Smooth muscle cell (in vitro differentiated cells): ENCODE data around the gene ZNF394. TPM values are rescaled to one million over a fixed set of nuclear protein-coding genes. Genes with fewer than 3 reads are reported as not detected.

Experiments used
- DNase-seq: peaks from one replicate; lab custom pipeline; 2025; ENCODE audit not compliant: unreplicated experiment; lab: John Stamatoyannopoulos, UW
- H2AFZ ChIP-seq: fragments of 200-600 bp; sonication (generic); 2 replicates; pipeline ENCODE4 v1.6.0; 2016; ENCODE audit warnings: antibody characterized with exemption, low read depth, mild to moderate bottlenecking
- H3F3A ChIP-seq: fragments of 200-600 bp; sonication (generic); 2 replicates; pipeline ENCODE4 v1.6.0; 2017; ENCODE audit warnings: antibody characterized with exemption, low read depth
- H3K27ac ChIP-seq: fragments of 200-600 bp; sonication (generic); 2 replicates; pipeline ENCODE4 v1.5.1; 2016; ENCODE audit warnings: low read depth, mild to moderate bottlenecking
- H3K27me3 ChIP-seq: fragments of 200-600 bp; sonication (generic); 2 replicates; pipeline ENCODE4 v1.6.1; 2016; ENCODE audit warnings: low read depth, mild to moderate bottlenecking
- H3K36me3 ChIP-seq: fragments of 200-600 bp; sonication (generic); 2 replicates; pipeline ENCODE4 v1.5.1; 2016; ENCODE audit warnings: low read depth
- H3K4me1 ChIP-seq: fragments of 200-600 bp; sonication (generic); 2 replicates; pipeline ENCODE4 v1.5.1; 2016; ENCODE audit warnings: low read depth
- H3K4me2 ChIP-seq: fragments of 200-600 bp; sonication (generic); 2 replicates; pipeline ENCODE4 v1.6.0; 2016; ENCODE audit warnings: mild to moderate bottlenecking
- H3K4me3 ChIP-seq: fragments of 200-600 bp; sonication (generic); 2 replicates; pipeline ENCODE4 v1.5.1; 2016; ENCODE audit warnings: mild to moderate bottlenecking
- H3K79me2 ChIP-seq: fragments of 200-600 bp; sonication (generic); 2 replicates; pipeline ENCODE4 v1.6.0; 2016; ENCODE audit warnings: low read depth, mild to moderate bottlenecking
- H3K9ac ChIP-seq: fragments of 200-600 bp; sonication (generic); 2 replicates; pipeline ENCODE4 v1.6.0; 2016; ENCODE audit warnings: low read depth
- H3K9me3 ChIP-seq: fragments of 200-600 bp; sonication (generic); replicated peaks from 2 replicates; pipeline ENCODE4 v1.5.1; 2016; ENCODE audit warnings: low read depth
- H4K20me1 ChIP-seq: fragments of 200-600 bp; sonication (generic); 2 replicates; pipeline ENCODE4 v1.6.0; 2016; ENCODE audit warnings: low read depth
- CTCF ChIP-seq: fragments of 200-600 bp; sonication (generic); IDR thresholded peaks from 2 replicates; pipeline ENCODE4 v1.5.1; 2017; ENCODE audit warnings: borderline replicate concordance, mild to moderate bottlenecking, antibody characterized with exemption; ENCODE audit not compliant: insufficient read depth, poor library complexity, severe bottlenecking
- WGBS: methylation state at CpG from one replicate; pipeline ENCODE4 v1.1.7; 2016; ENCODE audit warnings: low lambda C conversion rate; 5-methylcytosine and 5-hydroxymethylcytosine counted together
- polyA plus RNA-seq: library from polyadenylated mRNA; unstranded; fragments of >200 nt; fragmentation: Nextera tagmentation; extraction: Ambion mirVana; gene quantifications from 2 replicates; pipeline ENCODE4 v1.2.1, GENCODE V29; 2016
- total RNA-seq: library from RNA; depleted of rRNA; stranded (reverse); fragments of >200 nt; gene quantifications from 2 replicates; pipeline ENCODE4 v1.2.3, GENCODE V29; 2014

The ZNF394 gene
- total and polyA plus RNA-seq, 2 experiments from 2014 or later = 13.2 to 27.7 TPM

- Histone ChIP-seq H3F3A (peaks cover 1% of the 10 kb centered on the region), H3K4me2 (no peak overlapping the region), H3K9me3 (no peaks in the 10 kb centered on the region), H3K9ac (no peak overlapping the region), H2AFZ (no peak overlapping the region), H3K27me3 (no peaks in the 10 kb centered on the region), H3K79me2 (no peaks in the 10 kb centered on the region), H3K36me3 (peaks cover 5% of the 10 kb centered on the region), H3K4me3 (no peak overlapping the region), H4K20me1 (peaks cover 26% of the 10 kb centered on the region), H3K4me1 (no peaks in the 10 kb centered on the region), H3K27ac (no peak overlapping the region)
- 95% methylated on average over 8 of the region's 8 CpGs for WGBS
- TF ChIP-seq CTCF = no peak
- DNase-seq = no peak
Observed at GRCh38 chr7:99451936-99452335, 48.1 kb downstream of the ZNF394 start.

GRCh38 chr7:99449326-99449725, 50.8 kb downstream of the ZNF394 start:
- DNase-seq = no peak
- H4K20me1 ChIP-seq = peaks cover 19% of the 10 kb centered on the region
- no peak overlapping the region for H3K4me2 ChIP-seq
- no peak overlapping the region for H3K27ac ChIP-seq
- H3K9me3 ChIP-seq = no peaks in the 10 kb centered on the region
- no peaks in the 10 kb centered on the region for H3K27me3 ChIP-seq
- no peak for TF ChIP-seq CTCF
- no peak overlapping the region for H3K9ac ChIP-seq
- peaks cover 5% of the 10 kb centered on the region for H3K36me3 ChIP-seq
- 97% methylated on average over 5 of the region's 5 CpGs for WGBS
- H3F3A ChIP-seq = no peaks in the 10 kb centered on the region
- H3K79me2 ChIP-seq = no peaks in the 10 kb centered on the region
- no peak overlapping the region for H3K4me3 ChIP-seq
- no peak overlapping the region for H2AFZ ChIP-seq
- H3K4me1 ChIP-seq = no peaks in the 10 kb centered on the region

- Histone ChIP-seq H3K9me3 (no peaks in the 10 kb centered on the region), H3K4me1 (no peaks in the 10 kb centered on the region), H4K20me1 (peaks cover 19% of the 10 kb centered on the region), H3K27ac (no peak overlapping the region), H3K4me3 (no peak overlapping the region), H3K79me2 (no peaks in the 10 kb centered on the region), H3F3A (no peaks in the 10 kb centered on the region), H3K9ac (no peak overlapping the region), H3K27me3 (no peaks in the 10 kb centered on the region), H3K4me2 (no peak overlapping the region), H3K36me3 (peaks cover 5% of the 10 kb centered on the region), H2AFZ (no peak overlapping the region)
- WGBS = 96% methylated on average over 10 of the region's 10 CpGs
- TF ChIP-seq CTCF = no peak
- DNase-seq = no peak
Observed at GRCh38 chr7:99448855-99449254, 51.2 kb downstream of the ZNF394 start.

- no peak for DNase-seq
- Histone ChIP-seq H3K9ac (no peak overlapping the region), H2AFZ (no peak overlapping the region), H3F3A (no peaks in the 10 kb centered on the region), H3K36me3 (peaks cover 5% of the 10 kb centered on the region), H3K27me3 (no peaks in the 10 kb centered on the region), H3K4me1 (no peaks in the 10 kb centered on the region), H3K27ac (no peak overlapping the region), H3K79me2 (no peaks in the 10 kb centered on the region), H3K9me3 (no peaks in the 10 kb centered on the region), H3K4me3 (no peak overlapping the region), H3K4me2 (no peak overlapping the region), H4K20me1 (peaks cover 19% of the 10 kb centered on the region)
- WGBS = 98% methylated on average over 10 of the region's 10 CpGs
- TF ChIP-seq CTCF = no peak
Observed at GRCh38 chr7:99447943-99448342, 52.1 kb downstream of the ZNF394 start.
